CD8-positive, alpha-beta memory T cell (primary cell): ENCODE data around the gene MRPL14. TPM values are rescaled to one million over a fixed set of nuclear protein-coding genes. Genes with fewer than 3 reads are reported as not detected.
A peak's percentile ranks its signal among the peaks of the same experiment; 100 is the strongest.
"Not testable (repeated sequence)": the region's sequence is repeated elsewhere in the genome, so short reads cannot be mapped to it uniquely, and the experiment has no call there.

ENCODE experiments used
- CTCF ChIA-PET: fragments of 350-600 bp; sonication (Branson Sonifier 250); formaldehyde crosslinking; loops from one replicate; lab custom pipeline; 2021; ENCODE audit warnings: antibody characterized with exemption; lab: Charles Lee
- POLR2A ChIA-PET: fragments of 350-600 bp; sonication (Branson Sonifier 250); formaldehyde crosslinking; loops from one replicate; lab custom pipeline; 2021; ENCODE audit warnings: antibody characterized with exemption; lab: Charles Lee
- DNase-seq, 5 donors: peaks; one replicate each; pipeline versions ENCODE4 v3.0.0 to v3.0.0-alpha.2; 2020 to 2022; ENCODE audit warnings: mixed read lengths in 1 of 5
- H3K27ac ChIP-seq: one replicate; pipeline ENCODE4 v1.7.0; 2013; ENCODE audit warnings: low read depth, mild to moderate bottlenecking, low read length, moderate library complexity
- H3K27me3 ChIP-seq: 2 replicates; pipeline ENCODE4 v1.7.0; 2013; ENCODE audit warnings: low read length, mild to moderate bottlenecking; ENCODE audit not compliant: insufficient read depth, poor library complexity, severe bottlenecking
- H3K36me3 ChIP-seq: 2 replicates; pipeline ENCODE4 v1.7.0; 2013; ENCODE audit warnings: mild to moderate bottlenecking, low read length, moderate library complexity; ENCODE audit not compliant: insufficient read depth
- H3K4me1 ChIP-seq: 2 replicates; pipeline ENCODE4 v1.7.0; 2013; ENCODE audit warnings: mild to moderate bottlenecking, low read length, moderate library complexity; ENCODE audit not compliant: insufficient read depth
- H3K4me3 ChIP-seq: 2 replicates; pipeline ENCODE4 v1.7.0; 2013; ENCODE audit warnings: mild to moderate bottlenecking, low read length
- H3K9me3 ChIP-seq: 2 replicates; pipeline ENCODE4 v1.7.0; 2013; ENCODE audit warnings: mild to moderate bottlenecking, low read length
- H3K27ac Mint-ChIP-seq, 8 donors: one replicate each; pipeline ENCODE4 v1.8.0; 2020 to 2021; ENCODE audit warnings: mixed read lengths in 8 of 8, mild to moderate bottlenecking in 6 of 8, inconsistent platforms in 3 of 8, moderate library complexity in 3 of 8
- H3K27me3 Mint-ChIP-seq, 2 donors: one replicate each; pipeline ENCODE4 v1.8.0; 2020 to 2021; ENCODE audit warnings: mixed read lengths in 2 of 2, mild to moderate bottlenecking in 1 of 2, moderate library complexity in 1 of 2
- H3K36me3 Mint-ChIP-seq, 3 donors: one replicate each; pipeline ENCODE4 v1.8.0; 2020 to 2021; ENCODE audit warnings: mixed read lengths in 3 of 3, inconsistent platforms in 1 of 3, mild to moderate bottlenecking in 1 of 3
- H3K4me1 Mint-ChIP-seq, 3 donors: one replicate each; pipeline ENCODE4 v1.8.0; 2020 to 2021; ENCODE audit warnings: mixed read lengths in 3 of 3, inconsistent platforms in 1 of 3, mild to moderate bottlenecking in 1 of 3
- H3K4me3 Mint-ChIP-seq, 7 donors: one replicate each; pipeline ENCODE4 v1.8.0; 2020 to 2021; ENCODE audit warnings: mixed read lengths in 7 of 7, mild to moderate bottlenecking in 6 of 7, moderate library complexity in 4 of 7, inconsistent platforms in 2 of 7
- H3K9me3 Mint-ChIP-seq, 5 donors: one replicate each; pipeline ENCODE4 v1.8.0; 2020 to 2022; ENCODE audit warnings: mixed read lengths in 5 of 5, mild to moderate bottlenecking in 3 of 5, moderate library complexity in 2 of 5, inconsistent platforms in 1 of 5
- polyA plus RNA-seq: library from polyadenylated mRNA; unstranded; fragments of 300-500 nt; fragmentation: Illumina TruSeq; gene quantifications from one replicate; pipeline ENCODE4 v1.2.3, GENCODE V29; 2021
- total RNA-seq, 2 experiments: library from RNA; stranded (reverse); gene quantifications; one replicate each; pipeline ENCODE4 v1.2.3, GENCODE V29; 2021

Gene MRPL14
- total and polyA plus RNA-seq, 3 experiments from 2014 or later: 48.5 to 108 (median 48.7) TPM

- Mint-ChIP-seq H3K27ac (peak overlapping the region in 3 of 8 donors; percentile 15 to 67 (median 37)), H3K4me3 (no peak overlapping the region), H3K27me3 (no peaks in the 10 kb centered on the region), H3K9me3 (no peaks in the 10 kb centered on the region), H3K4me1 (peaks cover 0 to 3% (median 2%) of the 10 kb centered on the region in 3 donors), H3K36me3 (peaks cover 0 to 19% (median 9%) of the 10 kb centered on the region in 3 donors)
- H3K36me3 ChIP-seq: no peaks in the 10 kb centered on the region
- H3K27me3 ChIP-seq: no peaks in the 10 kb centered on the region
- no peaks in the 10 kb centered on the region for H3K4me1 ChIP-seq
- no peak for DNase-seq
- POLR2A ChIA-PET: no interaction called here
- CTCF ChIA-PET: interaction anchor here (1.0 to 1.6 kb wide), 4 partner anchors 20 to 59 kb away, joined by 5 to 9 read pairs (median 6); no protein-coding TSS in a partner anchor
- H3K4me3 ChIP-seq: no peak overlapping the region
- H3K9me3 ChIP-seq: no peaks in the 10 kb centered on the region
- H3K27ac ChIP-seq: no peak overlapping the region
Measured at GRCh38 chr6:44094403-44095242, 32.6 kb downstream of the MRPL14 start.

DNA sequence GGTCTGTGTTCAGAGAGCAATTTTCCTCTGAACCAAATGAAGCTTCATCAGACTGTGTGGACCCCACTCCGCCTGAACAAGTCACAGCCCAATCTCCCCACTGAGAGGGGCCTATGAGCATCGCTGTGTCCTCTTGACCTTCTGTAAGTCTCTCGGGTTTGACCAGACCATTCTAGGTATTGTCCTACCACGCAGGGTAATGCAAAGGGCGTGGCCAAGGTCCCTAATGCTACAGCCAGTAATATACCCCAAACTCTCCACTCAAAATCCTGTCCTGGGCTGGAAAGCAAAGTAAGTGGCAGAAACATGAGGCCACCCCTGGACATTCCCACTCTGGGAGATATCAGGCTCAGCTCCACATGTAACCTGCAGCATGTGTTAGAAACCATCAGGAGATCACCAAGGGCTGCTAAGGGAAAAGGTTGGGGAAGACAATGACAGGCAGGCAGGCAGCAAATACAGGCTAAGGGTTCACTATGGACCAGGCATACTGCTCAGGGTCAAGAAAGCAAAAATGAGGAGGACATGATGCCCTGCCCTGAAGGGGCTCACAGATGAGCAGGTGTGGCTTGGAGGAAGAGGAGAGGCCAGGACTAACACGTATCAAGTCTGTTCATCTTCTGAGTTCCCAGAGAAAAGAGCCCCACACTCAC, 33.4 kb downstream of the MRPL14 start:
- Mint-ChIP-seq H3K36me3 (peaks cover 0 to 19% (median 9%) of the 10 kb centered on the region in 3 donors), H3K27ac (peak overlapping the region in 3 of 8 donors; percentile 9 to 37 (median 12)), H3K9me3 (no peaks in the 10 kb centered on the region), H3K27me3 (no peaks in the 10 kb centered on the region), H3K4me3 (no peak overlapping the region), H3K4me1 (peaks cover 0 to 3% (median 2%) of the 10 kb centered on the region in 3 donors)
- Histone ChIP-seq H3K9me3 (no peaks in the 10 kb centered on the region), H3K27ac (no peak overlapping the region), H3K27me3 (no peaks in the 10 kb centered on the region), H3K36me3 (no peaks in the 10 kb centered on the region), H3K4me3 (no peak overlapping the region), H3K4me1 (no peaks in the 10 kb centered on the region)
- POLR2A ChIA-PET: interaction anchor here (0.6 kb wide), 1 partner anchor 36 kb away, joined by 3 read pairs; no protein-coding TSS in a partner anchor
- CTCF ChIA-PET: no interaction called here
- DNase-seq: no peak

GRCh38 chr6:44093066-44093465, 34.2 kb downstream of the MRPL14 start:
- CTCF ChIA-PET: interaction anchor here (1.0 kb wide), 1 partner anchor 62 kb away, joined by 3 read pairs; no protein-coding TSS in a partner anchor
- DNase-seq: no peak
- H3K27ac Mint-ChIP-seq: peak overlapping the region in 1 of 8 donors; percentile 84
- Histone ChIP-seq H3K4me1 (no peaks in the 10 kb centered on the region), H3K36me3 (no peaks in the 10 kb centered on the region), H3K9me3 (no peaks in the 10 kb centered on the region), H3K4me3 (no peak overlapping the region), H3K27ac (no peak overlapping the region), H3K27me3 (no peaks in the 10 kb centered on the region)
- H3K4me1 Mint-ChIP-seq: peaks cover 0 to 3% (median 2%) of the 10 kb centered on the region in 3 donors
- H3K36me3 Mint-ChIP-seq: peaks cover 0 to 19% (median 9%) of the 10 kb centered on the region in 3 donors
- H3K27me3 Mint-ChIP-seq: no peaks in the 10 kb centered on the region
- POLR2A ChIA-PET: no interaction called here
- H3K4me3 Mint-ChIP-seq: no peak overlapping the region
- no peaks in the 10 kb centered on the region for H3K9me3 Mint-ChIP-seq

DNA sequence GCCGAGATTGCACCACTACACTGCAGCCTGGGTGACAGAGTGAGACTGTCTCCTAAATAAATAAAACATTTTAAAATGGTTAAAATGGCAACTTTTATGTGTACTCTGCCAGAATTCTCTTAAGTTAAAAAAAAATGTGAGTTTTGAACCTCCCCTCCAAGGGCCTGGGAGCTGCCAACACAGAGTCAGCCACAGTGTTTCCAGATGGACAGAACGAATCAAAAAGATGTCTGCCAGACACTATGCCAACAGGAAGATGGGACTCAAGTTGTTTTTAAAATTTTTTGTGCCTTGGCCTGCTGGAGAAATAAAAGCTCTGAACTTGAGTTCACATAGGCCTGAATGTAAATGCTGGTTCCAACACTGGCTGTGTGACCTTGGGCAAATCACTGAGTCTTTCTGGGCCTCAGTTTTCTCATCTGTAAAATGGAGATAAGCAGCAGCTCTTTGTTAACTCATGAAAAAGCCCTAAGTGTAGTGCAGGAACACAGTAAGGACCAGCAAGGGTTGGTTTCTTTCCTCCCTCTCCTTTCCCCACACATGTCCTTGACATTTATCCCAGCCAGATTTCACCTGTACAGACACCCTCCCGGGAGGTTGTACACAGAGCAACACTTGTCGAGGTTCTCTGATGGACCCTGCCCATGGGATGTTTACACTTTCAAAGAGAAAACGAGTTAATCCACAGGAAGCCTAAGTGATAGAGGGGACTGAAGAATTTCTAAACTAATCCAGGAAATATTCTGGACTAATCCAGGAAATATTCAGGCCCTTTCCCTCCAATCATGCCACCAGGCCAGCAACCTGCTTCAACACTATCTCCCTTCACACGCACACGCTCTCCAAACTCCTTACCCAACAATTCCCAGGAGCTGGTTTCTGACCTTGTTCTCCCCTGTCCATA, 35.0 kb downstream of the MRPL14 start:
- Histone ChIP-seq H3K27me3 (no peaks in the 10 kb centered on the region), H3K36me3 (no peaks in the 10 kb centered on the region), H3K4me1 (no peaks in the 10 kb centered on the region), H3K27ac (no peak overlapping the region), H3K4me3 (no peak overlapping the region), H3K9me3 (no peaks in the 10 kb centered on the region)
- ChIA-PET CTCF (interaction anchor here (1.0 to 1.4 kb wide), 2 partner anchors 18 to 63 kb away, joined by 3 to 4 read pairs; no protein-coding TSS in a partner anchor), POLR2A (no interaction called here)
- peaks cover 0 to 19% (median 9%) of the 10 kb centered on the region in 3 donors for H3K36me3 Mint-ChIP-seq
- H3K9me3 Mint-ChIP-seq: no peaks in the 10 kb centered on the region
- peaks cover 0 to 3% (median 2%) of the 10 kb centered on the region in 3 donors for H3K4me1 Mint-ChIP-seq
- H3K4me3 Mint-ChIP-seq: no peak overlapping the region
- H3K27me3 Mint-ChIP-seq: no peaks in the 10 kb centered on the region
- H3K27ac Mint-ChIP-seq: peak overlapping the region in 2 of 8 donors; percentile 27 to 84
- no peak for DNase-seq

GRCh38 chr6:44091356-44091755, 35.9 kb downstream of the MRPL14 start:
- DNase-seq, H3K9me3 ChIP-seq, H3K36me3 ChIP-seq, H3K4me1 Mint-ChIP-seq, H3K27me3 ChIP-seq, H3K4me3 Mint-ChIP-seq, POLR2A ChIA-PET, H3K27me3 Mint-ChIP-seq, H3K27ac ChIP-seq, H3K4me1 ChIP-seq, H3K4me3 ChIP-seq, H3K27ac Mint-ChIP-seq, H3K9me3 Mint-ChIP-seq: not testable (repeated sequence)
- H3K36me3 Mint-ChIP-seq: peaks cover 0 to 19% (median 9%) of the 10 kb centered on the region in 3 donors
- CTCF ChIA-PET: interaction anchor here (1.4 kb wide), 1 partner anchor 17 kb away, joined by 4 read pairs; no protein-coding TSS in a partner anchor

DNA sequence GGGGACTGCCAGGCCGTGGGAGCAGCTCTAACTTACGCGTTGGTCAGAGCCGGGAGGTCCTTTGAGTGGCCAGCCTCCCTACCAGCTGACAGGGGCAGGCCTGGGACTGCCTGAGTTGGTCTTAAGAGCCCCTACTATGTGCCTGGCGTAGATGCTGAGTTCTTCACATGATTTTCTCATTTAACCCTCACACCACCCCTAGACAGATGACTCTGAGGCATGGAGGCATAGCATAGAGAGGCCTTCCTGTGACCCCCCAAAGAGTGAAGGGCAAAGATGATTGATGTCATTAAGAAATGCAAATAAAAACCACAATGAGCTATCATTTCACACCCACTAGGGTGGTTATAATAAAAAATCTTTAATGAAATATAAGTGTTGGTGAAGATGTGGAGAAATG, 36.8 kb downstream of the MRPL14 start:
- H3K27me3 ChIP-seq: no peaks in the 10 kb centered on the region
- H3K4me1 ChIP-seq: no peaks in the 10 kb centered on the region
- H3K36me3 ChIP-seq: no peaks in the 10 kb centered on the region
- CTCF ChIA-PET: interaction anchor here (1.4 kb wide), 1 partner anchor 16 kb away, joined by 4 read pairs; no protein-coding TSS in a partner anchor
- no peak overlapping the region for H3K4me3 ChIP-seq
- Mint-ChIP-seq H3K9me3 (no peaks in the 10 kb centered on the region), H3K4me3 (no peak overlapping the region), H3K36me3 (peaks cover 0 to 19% (median 9%) of the 10 kb centered on the region in 3 donors), H3K4me1 (no peaks in the 10 kb centered on the region), H3K27me3 (no peaks in the 10 kb centered on the region), H3K27ac (peak overlapping the region in 1 of 8 donors; percentile 54)
- POLR2A ChIA-PET: no interaction called here
- no peak for DNase-seq
- H3K27ac ChIP-seq: no peak overlapping the region
- no peaks in the 10 kb centered on the region for H3K9me3 ChIP-seq

DNA sequence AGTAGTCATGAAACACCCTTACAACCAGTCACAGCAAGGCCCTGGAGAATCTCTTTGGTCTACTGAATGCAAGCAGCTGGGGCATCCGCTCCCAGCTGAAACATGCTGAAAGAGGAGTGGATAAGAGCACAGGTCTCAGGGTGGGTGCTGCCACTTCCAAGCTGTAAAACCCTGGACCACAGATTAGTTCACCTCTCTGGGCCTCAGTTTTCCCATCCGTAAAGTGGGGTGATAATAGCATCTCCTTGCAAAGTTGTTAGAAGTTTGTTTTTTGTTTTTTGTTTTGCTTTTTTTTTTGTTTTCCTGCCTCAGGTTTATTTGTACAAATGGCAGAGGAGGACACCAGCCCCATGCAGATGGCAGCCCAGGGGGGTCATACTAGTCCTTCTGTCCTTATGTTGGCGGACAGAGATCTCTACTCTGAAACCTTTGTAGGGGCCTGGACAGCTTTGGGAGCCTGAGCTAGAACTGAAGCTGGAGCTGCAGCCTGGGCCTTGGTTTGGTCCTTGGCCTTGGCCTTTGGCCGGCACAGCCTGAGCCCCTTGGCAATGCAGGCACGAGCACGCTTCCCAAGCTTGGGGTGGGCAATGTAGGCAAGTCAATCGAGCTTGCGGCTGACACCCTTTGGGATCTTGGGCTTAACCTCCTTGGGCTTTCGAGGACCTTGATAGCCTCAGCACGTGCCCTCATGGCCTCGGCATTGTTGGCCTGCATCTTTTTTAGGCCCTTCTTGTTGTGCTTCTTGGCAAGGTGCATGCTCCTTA, 38.2 kb downstream of the MRPL14 start:
- Histone ChIP-seq H3K9me3 (no peaks in the 10 kb centered on the region), H3K27me3 (no peaks in the 10 kb centered on the region), H3K4me3 (no peak overlapping the region), H3K4me1 (no peaks in the 10 kb centered on the region), H3K27ac (no peak overlapping the region), H3K36me3 (no peaks in the 10 kb centered on the region)
- no peaks in the 10 kb centered on the region for H3K27me3 Mint-ChIP-seq
- no peak overlapping the region for H3K27ac Mint-ChIP-seq
- POLR2A ChIA-PET: no interaction called here
- DNase-seq: no peak
- H3K9me3 Mint-ChIP-seq: no peaks in the 10 kb centered on the region
- peak overlapping the region in 1 of 7 donors; percentile 72 for H3K4me3 Mint-ChIP-seq
- CTCF ChIA-PET: interaction anchor here (0.9 to 1.0 kb wide), 2 partner anchors 10 to 316 kb away, joined by 3 to 4 read pairs; no protein-coding TSS in a partner anchor
- H3K4me1 Mint-ChIP-seq: no peaks in the 10 kb centered on the region
- peaks cover 0 to 9% (median 3%) of the 10 kb centered on the region in 3 donors for H3K36me3 Mint-ChIP-seq
